Neutrophil (primary cell): Measurements from ENCODE around the gene PIGS.
A peak's percentile ranks its signal among the peaks of the same experiment; 100 is the strongest.

Source experiments
- H3K27ac ChIP-seq: fragments of 200-600 bp; sonication (generic); 2 replicates; pipeline ENCODE4 v1.5.1; 2016; ENCODE audit warnings: mild to moderate bottlenecking, moderate library complexity
- H3K27me3 ChIP-seq: fragments of 200-600 bp; sonication (generic); 2 replicates; pipeline ENCODE4 v1.6.0; 2016; ENCODE audit warnings: mild to moderate bottlenecking
- H3K36me3 ChIP-seq: fragments of 200-600 bp; sonication (generic); 2 replicates; pipeline ENCODE4 v1.5.1; 2017
- H3K4me1 ChIP-seq, 2 experiments: fragments of 200-600 bp in 1 of 2; sonication (generic) in 1 of 2; 1 replicate in 1 of 2; 2 replicates in 1 of 2; pipeline versions ENCODE4 v1.5.1 to v1.6.1; 2013 to 2016; ENCODE audit warnings: low read depth in 1 of 2, low read length in 1 of 2, mild to moderate bottlenecking in 1 of 2, moderate library complexity in 1 of 2; ENCODE audit not compliant: control insufficient read depth in 1 of 2, insufficient read depth in 1 of 2
- H3K4me3 ChIP-seq, 2 experiments: fragments of 200-600 bp in 1 of 2; sonication (generic) in 1 of 2; 1 replicate in 1 of 2; 2 replicates in 1 of 2; pipeline ENCODE4 v1.5.1; 2013 to 2016; ENCODE audit warnings: low read depth in 1 of 2, low read length in 1 of 2, mild to moderate bottlenecking in 1 of 2, moderate library complexity in 1 of 2
- H3K9me3 ChIP-seq: fragments of 200-600 bp; sonication (generic); 2 replicates; pipeline ENCODE4 v1.5.1; 2016
- CTCF ChIP-seq: fragments of 200-600 bp; sonication (generic); IDR thresholded peaks from 2 replicates; pipeline ENCODE4 v1.5.1; 2016; ENCODE audit warnings: antibody characterized with exemption

PIGS gene

DNA sequence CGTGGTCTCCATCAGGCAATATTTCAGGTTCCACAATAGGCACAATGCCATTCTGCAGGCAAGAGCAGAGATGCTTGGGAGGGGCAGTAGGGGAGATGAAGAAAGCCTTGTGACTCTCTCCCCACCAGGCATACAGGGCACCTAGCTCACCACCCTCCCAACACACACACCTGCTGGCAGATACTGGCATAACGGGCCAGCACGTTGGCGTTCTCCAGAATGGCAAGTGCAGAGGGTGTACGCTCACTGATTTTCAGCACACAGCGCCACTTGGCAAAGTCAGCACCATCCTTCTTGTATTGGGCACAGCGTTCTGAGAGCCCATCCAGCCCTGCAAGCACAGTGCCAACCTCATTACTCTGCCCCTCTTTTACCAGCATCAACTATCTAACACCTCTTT, 3.2 kb upstream of the PIGS start:
- H3K36me3 ChIP-seq: no peaks in the 10 kb centered on the region
- no peak overlapping the region for H3K4me3 ChIP-seq
- H3K4me1 ChIP-seq: peaks cover 30 to 47% of the 10 kb centered on the region in 2 experiments
- H3K9me3 ChIP-seq: no peaks in the 10 kb centered on the region
- H3K27ac ChIP-seq: no peak overlapping the region
- H3K27me3 ChIP-seq: no peaks in the 10 kb centered on the region
- TF ChIP-seq CTCF: no peak

GRCh38 chr17:28573966-28574480, 2.7 kb upstream of the PIGS start:
- Histone ChIP-seq H3K27ac (no peak overlapping the region), H3K4me3 (no peak overlapping the region), H3K27me3 (no peaks in the 10 kb centered on the region), H3K9me3 (no peaks in the 10 kb centered on the region), H3K4me1 (peaks cover 31 to 47% of the 10 kb centered on the region in 2 experiments), H3K36me3 (no peaks in the 10 kb centered on the region)
- TF ChIP-seq CTCF: no peak

GRCh38 chr17:28573521-28573920, 2.2 kb upstream of the PIGS start:
- no peak for TF ChIP-seq CTCF
- H3K27ac ChIP-seq: no peak overlapping the region
- H3K4me1 ChIP-seq: peaks cover 35 to 42% of the 10 kb centered on the region in 2 experiments
- H3K27me3 ChIP-seq: no peaks in the 10 kb centered on the region
- no peaks in the 10 kb centered on the region for H3K9me3 ChIP-seq
- H3K4me3 ChIP-seq: no peak overlapping the region
- H3K36me3 ChIP-seq: no peaks in the 10 kb centered on the region

DNA sequence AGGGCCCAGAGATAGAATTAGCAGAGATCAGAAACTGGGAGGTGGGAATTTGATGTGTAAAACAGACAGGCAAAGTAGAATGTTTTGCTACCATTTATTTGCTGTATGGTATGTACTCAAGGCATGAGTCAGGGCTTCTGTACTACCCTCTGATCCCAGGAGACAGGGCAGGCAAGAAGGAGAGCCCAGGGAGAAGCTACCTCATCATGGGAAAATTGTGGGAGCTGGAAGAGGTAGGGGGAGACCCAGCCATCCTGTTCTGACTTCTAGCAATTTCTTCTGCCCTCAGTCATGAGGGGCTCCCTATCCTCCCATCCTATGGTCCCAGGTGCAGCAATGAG, 1.7 kb upstream of the PIGS start:
- Histone ChIP-seq H3K27ac (no peak overlapping the region), H3K27me3 (no peaks in the 10 kb centered on the region), H3K4me1 (peaks cover 40 to 46% of the 10 kb centered on the region in 2 experiments), H3K9me3 (no peaks in the 10 kb centered on the region), H3K36me3 (no peaks in the 10 kb centered on the region), H3K4me3 (no peak overlapping the region)
- no peak for TF ChIP-seq CTCF

GRCh38 chr17:28572259-28573039, 1.1 kb upstream of the PIGS start:
- H3K27me3 ChIP-seq: no peaks in the 10 kb centered on the region
- peak overlapping the region; percentile 88 to 92 for H3K4me3 ChIP-seq
- no peak overlapping the region for H3K27ac ChIP-seq
- no peaks in the 10 kb centered on the region for H3K9me3 ChIP-seq
- H3K4me1 ChIP-seq: peaks cover 45 to 52% of the 10 kb centered on the region in 2 experiments
- no peaks in the 10 kb centered on the region for H3K36me3 ChIP-seq
- TF ChIP-seq CTCF: no peak
